MG63 (cell line): ENCODE data around the gene HEATR1. TPM values are rescaled to one million over a fixed set of nuclear protein-coding genes. Genes with fewer than 3 reads are reported as not detected.
"Not testable (repeated sequence)": the region's sequence is repeated elsewhere in the genome, so short reads cannot be mapped to it uniquely, and the experiment has no call there.

Experiments
- DNase-seq: peaks from one replicate; pipeline ENCODE4 v3.0.0-alpha.2; 2020
- H3K27me3 ChIP-seq: fragments of 250-450 bp; sonication (Bioruptor Pico); 2 replicates; pipeline ENCODE4 v1.5.1; 2020; ENCODE audit warnings: mild to moderate bottlenecking, moderate library complexity
- H3K36me3 ChIP-seq: fragments of 250-450 bp; sonication (Bioruptor Pico); 2 replicates; pipeline ENCODE4 v1.5.1; 2020; ENCODE audit warnings: mild to moderate bottlenecking, moderate library complexity
- H3K4me3 ChIP-seq: fragments of 250-450 bp; sonication (Bioruptor Pico); 2 replicates; pipeline ENCODE4 v1.5.1; 2020; ENCODE audit warnings: mild to moderate bottlenecking, moderate library complexity
- H3K9me3 ChIP-seq: fragments of 250-450 bp; sonication (Bioruptor Pico); 2 replicates; pipeline ENCODE4 v1.5.1; 2020; ENCODE audit warnings: mild to moderate bottlenecking, moderate library complexity
- total RNA-seq: library from RNA; depleted of rRNA; stranded (reverse); fragments of >200 nt; shearing (Covaris generic); gene quantifications from 2 replicates; pipeline ENCODE4 v1.2.3, GENCODE V29; 2014; ENCODE audit warnings: low replicate concordance; rRNA removed

The HEATR1 gene
- total RNA-seq, 1 experiment from 2014 or later, result 15.1 TPM

DNA sequence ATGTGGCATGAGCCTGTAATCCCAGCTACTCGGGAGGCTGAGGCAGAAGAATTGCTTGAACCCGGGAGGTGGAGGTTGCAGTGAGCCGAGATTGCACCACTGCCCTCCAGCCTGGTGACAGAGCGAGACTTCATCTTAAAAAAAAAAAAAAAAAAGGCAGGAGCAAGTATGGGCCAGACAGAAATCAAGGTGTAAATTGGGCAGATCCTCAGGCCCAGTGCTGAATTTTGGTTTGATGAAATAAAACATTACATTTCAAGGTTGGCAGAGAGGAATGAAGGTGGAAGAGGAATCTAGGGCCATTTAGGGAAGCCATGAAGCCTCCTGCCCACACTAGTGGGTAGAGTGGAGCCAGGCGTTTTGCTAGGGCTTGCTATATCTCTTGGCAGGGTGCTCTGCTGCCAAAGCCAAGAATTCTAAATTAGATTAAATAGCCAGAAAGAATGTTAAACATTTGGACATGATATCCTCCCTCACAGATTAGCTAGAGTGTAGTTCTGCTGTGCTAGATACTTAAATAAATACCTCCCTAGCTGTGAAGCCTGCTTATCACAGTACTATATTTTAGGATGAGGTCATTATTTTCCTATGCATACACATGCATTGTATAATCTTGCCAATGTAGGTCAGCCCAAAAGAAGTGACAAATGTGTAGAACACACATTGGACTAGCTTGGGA is 97.2 kb downstream of the HEATR1 start:
- no peaks in the 10 kb centered on the region for H3K27me3 ChIP-seq
- no peaks in the 10 kb centered on the region for H3K36me3 ChIP-seq
- no peaks in the 10 kb centered on the region for H3K9me3 ChIP-seq
- no peak overlapping the region for H3K4me3 ChIP-seq
- peak; percentile 73 for DNase-seq

DNA sequence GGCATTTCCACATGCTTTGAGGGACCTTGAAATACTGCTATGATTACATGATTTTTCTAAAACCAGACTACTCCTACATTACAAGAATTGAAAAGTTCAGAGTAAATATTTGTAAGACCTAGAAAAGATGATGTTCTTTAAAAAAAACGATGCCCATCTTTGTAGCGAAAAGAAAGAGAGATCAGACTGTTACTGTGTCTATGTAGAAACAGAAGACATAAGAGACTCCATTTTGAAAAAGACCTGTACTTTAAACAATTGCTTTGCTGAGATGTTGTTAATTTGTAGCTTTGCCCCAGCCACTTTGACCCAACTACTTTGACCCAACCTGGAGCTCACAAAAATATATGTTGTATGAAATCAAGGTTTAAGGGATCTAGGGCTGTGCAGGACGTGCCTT is 100.0 kb downstream of the HEATR1 start:
- not testable (repeated sequence) for H3K36me3 ChIP-seq, DNase-seq, H3K9me3 ChIP-seq, H3K27me3 ChIP-seq, H3K4me3 ChIP-seq

DNA sequence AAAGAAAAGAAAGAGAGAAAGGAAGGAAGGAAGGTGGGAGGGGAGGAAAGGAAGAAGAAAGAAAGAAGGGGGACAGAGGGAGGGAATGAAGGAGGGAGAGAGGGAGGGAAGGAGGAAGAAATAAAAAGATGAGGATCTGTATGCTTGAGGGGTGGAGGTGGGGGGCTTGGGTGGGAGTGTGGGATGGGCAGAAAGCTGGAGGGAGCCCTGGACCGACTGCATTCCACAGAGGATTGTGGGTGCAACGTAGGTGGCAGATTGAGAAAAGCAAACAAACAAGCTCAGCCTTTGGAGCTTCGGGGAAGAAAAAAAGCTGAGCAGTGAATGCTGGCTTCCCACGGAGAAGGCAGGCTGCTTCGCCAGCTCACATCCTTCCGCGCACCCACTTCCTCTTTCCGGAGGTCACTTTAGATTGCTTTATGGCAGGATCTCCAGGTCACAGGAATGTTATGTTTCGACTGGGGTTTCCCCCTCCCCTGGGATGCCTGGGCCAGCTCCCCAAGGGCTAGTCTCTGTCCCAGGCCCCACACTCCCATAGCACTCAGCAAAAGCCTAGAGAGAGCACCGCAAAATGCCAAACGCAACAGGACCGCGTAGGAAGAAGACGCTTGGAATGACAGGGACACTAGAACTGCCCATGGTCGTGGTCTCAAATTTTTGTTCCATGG is 101.2 kb downstream of the HEATR1 start:
- Histone ChIP-seq H3K4me3 (peak overlapping the region; percentile 29), H3K9me3 (no peaks in the 10 kb centered on the region), H3K36me3 (no peaks in the 10 kb centered on the region), H3K27me3 (no peaks in the 10 kb centered on the region)
- peak; percentile 80 for DNase-seq

DNA sequence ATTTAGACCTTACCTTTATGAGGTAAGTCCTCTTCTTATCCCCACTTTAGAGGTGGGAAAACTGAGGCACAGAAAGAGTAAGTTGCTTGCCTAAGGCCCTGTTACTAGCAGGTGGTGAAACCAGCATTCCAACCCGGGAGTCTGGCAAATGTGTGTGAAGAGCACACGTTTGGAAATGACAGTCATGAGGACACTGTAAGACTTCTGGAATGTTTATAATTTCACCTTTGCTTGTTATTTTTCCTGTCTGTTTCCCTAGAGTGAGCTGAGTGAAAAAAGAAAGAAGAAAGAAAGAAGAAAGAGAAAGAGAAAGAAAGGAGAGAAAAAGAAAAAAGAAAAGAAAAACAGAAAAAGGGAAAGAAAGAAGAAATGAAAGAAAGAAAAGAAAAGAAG is 101.7 kb downstream of the HEATR1 start:
- H3K4me3 ChIP-seq, result no peak overlapping the region
- no peaks in the 10 kb centered on the region for H3K27me3 ChIP-seq
- no peaks in the 10 kb centered on the region for H3K36me3 ChIP-seq
- DNase-seq, result no peak
- no peaks in the 10 kb centered on the region for H3K9me3 ChIP-seq

DNA sequence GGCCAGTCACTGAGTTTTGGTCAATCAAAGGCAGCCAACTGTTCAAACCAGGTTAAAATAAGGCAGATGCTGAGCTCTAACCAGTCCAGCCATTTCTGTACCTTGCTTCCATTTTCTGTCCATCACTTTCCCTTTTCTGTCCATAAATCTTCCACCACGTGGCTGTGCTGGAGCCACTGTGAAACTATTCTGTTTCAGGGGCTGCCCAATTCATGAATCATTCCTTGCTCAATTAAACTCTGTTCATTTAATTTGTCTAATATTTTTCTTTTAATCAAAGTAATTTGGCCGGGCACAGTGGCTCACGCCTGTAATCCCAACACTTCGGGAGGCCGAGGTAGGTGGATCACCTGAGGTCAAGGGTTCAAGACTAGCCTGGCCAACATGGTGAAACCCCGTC is 103.2 kb downstream of the HEATR1 start:
- no peaks in the 10 kb centered on the region for H3K9me3 ChIP-seq
- H3K4me3 ChIP-seq, result no peak overlapping the region
- H3K27me3 ChIP-seq, result no peaks in the 10 kb centered on the region
- DNase-seq, result no peak
- H3K36me3 ChIP-seq, result no peaks in the 10 kb centered on the region

Other genes starting within 250 kb of the HEATR1 start
- gene EDARADD, start 210.2 kb downstream of the HEATR1 start, total RNA-seq, result 0.10 TPM in 1 of 2 replicates, not detected in the other
- 22.8 and 27.4 TPM in 2 replicates for gene LGALS8, start 80.5 kb downstream of the HEATR1 start, total RNA-seq
- 0.07 TPM in 1 of 2 replicates, not detected in the other for gene ACTN2, start 82.0 kb upstream of the HEATR1 start, total RNA-seq
- gene MTR, start 190.8 kb upstream of the HEATR1 start, total RNA-seq, result 8.7 and 9.5 TPM in 2 replicates